Activated CD4-positive, alpha-beta memory T cell treated with anti-CD3 and anti-CD28 coated beads, Interleukin-2, amount 10 ng/mL, durations not matched to agents 7 days and 5 days (primary cell): Measurements from ENCODE around the gene KCNH1. TPM values are rescaled to one million over a fixed set of nuclear protein-coding genes. Genes with fewer than 3 reads are reported as not detected.
"Not testable (repeated sequence)": the region's sequence is repeated elsewhere in the genome, so short reads cannot be mapped to it uniquely, and the experiment has no call there.

ENCODE experiments used
- CTCF ChIA-PET: fragments of 350-600 bp; sonication (Branson Sonifier 250); formaldehyde crosslinking; loops from one replicate; lab custom pipeline; 2021; ENCODE audit warnings: antibody characterized with exemption, inconsistent platforms; lab: Charles Lee
- POLR2A ChIA-PET: fragments of 350-600 bp; sonication (Branson Sonifier 250); formaldehyde crosslinking; loops from one replicate; lab custom pipeline; 2021; ENCODE audit warnings: antibody characterized with exemption; lab: Charles Lee
- DNase-seq: peaks from one replicate; pipeline ENCODE4 v3.0.0-alpha.2; 2020
- H3K27ac Mint-ChIP-seq: one replicate; pipeline ENCODE4 v1.8.0; 2021; ENCODE audit warnings: mild to moderate bottlenecking, mixed read lengths
- H3K27me3 Mint-ChIP-seq: one replicate; pipeline ENCODE4 v1.8.0; 2021; ENCODE audit warnings: mixed read lengths
- H3K36me3 Mint-ChIP-seq: one replicate; pipeline ENCODE4 v1.8.0; 2021; ENCODE audit warnings: low read depth, mixed read lengths
- H3K4me1 Mint-ChIP-seq: one replicate; pipeline ENCODE4 v1.8.0; 2021; ENCODE audit warnings: mixed read lengths
- H3K4me3 Mint-ChIP-seq: one replicate; pipeline ENCODE4 v1.8.0; 2021; ENCODE audit warnings: mild to moderate bottlenecking, mixed read lengths
- H3K9me3 Mint-ChIP-seq: one replicate; pipeline ENCODE4 v1.8.0; 2021; ENCODE audit warnings: mixed read lengths
- total RNA-seq, 2 experiments: library from RNA; stranded (reverse); gene quantifications; one replicate each; pipeline ENCODE4 v1.2.3, GENCODE V29; 2021

KCNH1 gene
- total RNA-seq, 2 experiments from 2014 or later, result not detected

DNA sequence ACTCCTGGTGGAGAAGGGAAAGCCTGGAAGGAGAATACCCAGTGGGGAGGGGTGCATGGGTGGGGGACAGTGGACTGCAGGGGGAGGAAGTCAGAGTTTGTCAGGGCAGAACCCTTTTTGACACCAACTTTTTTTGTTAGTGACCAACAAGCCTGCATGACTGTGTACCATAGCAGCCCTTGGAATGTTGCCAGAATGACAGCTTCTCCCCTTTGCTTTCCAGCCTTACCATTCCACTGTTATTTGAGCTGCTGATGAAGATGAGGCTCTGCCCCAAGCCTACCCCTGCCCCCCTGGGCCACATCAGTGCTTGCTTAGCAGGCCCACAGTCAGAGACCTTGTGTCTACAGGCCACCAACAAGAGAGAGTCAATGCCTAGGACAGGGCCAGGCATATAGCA, 464.0 kb downstream of the KCNH1 start:
- no peaks in the 10 kb centered on the region for H3K9me3 Mint-ChIP-seq
- POLR2A ChIA-PET, result no interaction called here
- H3K36me3 Mint-ChIP-seq, result no peaks in the 10 kb centered on the region
- CTCF ChIA-PET, result no interaction called here
- H3K27ac Mint-ChIP-seq, result no peak overlapping the region
- H3K27me3 Mint-ChIP-seq, result no peaks in the 10 kb centered on the region
- H3K4me1 Mint-ChIP-seq, result no peaks in the 10 kb centered on the region
- H3K4me3 Mint-ChIP-seq, result no peak overlapping the region
- no peak for DNase-seq

DNA sequence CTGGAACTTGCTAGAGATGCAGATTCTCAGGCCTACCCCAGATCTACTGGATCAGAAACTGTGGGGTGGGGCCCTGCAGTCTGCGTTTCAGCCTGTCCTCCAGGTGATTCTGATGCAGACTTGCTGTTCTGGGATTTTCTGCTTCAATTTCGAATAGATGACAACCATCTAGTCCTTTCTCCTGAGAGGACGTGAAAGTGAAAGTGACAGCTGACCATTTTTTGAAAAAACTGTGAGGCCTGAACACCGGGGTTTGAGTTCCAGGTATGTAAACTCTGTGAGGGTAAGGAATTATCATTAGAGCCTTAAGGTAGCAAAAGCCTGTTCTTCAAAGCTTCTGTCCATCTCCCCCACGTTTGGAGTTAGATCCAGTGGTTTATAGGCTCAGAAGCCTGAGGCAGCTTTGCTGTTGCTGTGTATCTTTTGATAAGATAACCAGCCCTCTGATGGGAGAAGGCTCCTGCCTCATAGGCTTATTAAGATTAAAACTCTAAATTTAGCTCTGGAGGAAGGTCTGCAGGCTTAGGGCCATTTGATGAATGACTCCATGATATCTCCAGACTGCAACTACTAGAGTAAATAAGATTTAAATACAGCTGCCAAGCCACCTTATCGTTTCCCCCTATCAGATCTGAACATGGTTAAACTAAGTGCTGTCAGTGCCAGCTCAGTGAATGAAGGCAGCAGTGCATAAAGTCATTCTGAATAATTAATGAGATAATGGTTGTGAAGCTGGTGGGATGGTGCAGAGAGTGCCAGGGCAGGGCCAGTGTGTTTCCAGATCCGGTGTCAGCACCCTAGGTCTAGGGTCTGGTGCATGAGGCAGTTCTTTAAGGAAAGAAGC, 470.0 kb downstream of the KCNH1 start:
- ChIA-PET POLR2A (no interaction called here), CTCF (no interaction called here)

DNA sequence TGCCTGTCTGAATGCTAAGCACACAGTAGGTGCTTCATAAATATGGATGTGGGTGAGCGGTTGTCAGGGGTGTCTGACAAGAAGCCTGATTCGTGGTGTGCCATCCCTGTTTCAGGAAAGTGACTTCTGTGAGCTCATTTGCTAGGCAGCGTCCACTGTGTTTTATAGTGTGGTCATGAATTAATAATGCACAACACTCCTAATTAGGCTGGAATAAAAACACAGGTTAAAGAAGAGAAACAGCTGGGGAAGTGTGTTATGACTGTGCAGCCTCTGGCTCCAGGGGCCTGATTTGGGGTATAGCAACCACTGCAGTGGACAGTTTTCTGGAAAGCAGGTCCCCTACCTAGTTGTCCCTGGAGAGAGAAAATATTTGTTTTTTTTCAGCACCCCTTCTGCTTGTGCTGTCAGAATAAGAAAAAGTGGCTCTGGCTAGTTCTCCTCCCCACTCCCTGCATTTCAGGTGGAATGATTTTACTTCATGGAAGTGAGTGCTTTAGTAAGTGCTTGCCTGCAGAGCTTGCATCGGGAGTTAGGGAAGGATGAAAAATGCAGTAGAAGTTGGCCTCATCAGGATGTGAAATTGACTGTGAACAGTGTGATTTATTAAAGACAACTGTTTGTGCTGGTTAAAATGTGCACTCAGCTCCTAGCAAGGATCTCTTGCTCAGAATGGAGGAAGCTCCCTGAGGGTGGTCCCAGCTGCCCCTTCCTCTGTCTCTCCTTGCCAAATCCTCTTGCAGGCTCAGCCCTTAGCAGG, 471.5 kb downstream of the KCNH1 start:
- no peak for DNase-seq
- POLR2A ChIA-PET, result no interaction called here
- no peak overlapping the region for H3K27ac Mint-ChIP-seq
- H3K4me3 Mint-ChIP-seq, result no peak overlapping the region
- CTCF ChIA-PET, result no interaction called here
- H3K27me3 Mint-ChIP-seq, result no peaks in the 10 kb centered on the region
- no peaks in the 10 kb centered on the region for H3K36me3 Mint-ChIP-seq
- no peaks in the 10 kb centered on the region for H3K9me3 Mint-ChIP-seq
- no peaks in the 10 kb centered on the region for H3K4me1 Mint-ChIP-seq

More for the DNA sequence above, 470.0 kb downstream of the KCNH1 start:
- Mint-ChIP-seq H3K9me3 (no peaks in the 10 kb centered on the region), H3K36me3 (no peaks in the 10 kb centered on the region), H3K4me1 (no peaks in the 10 kb centered on the region), H3K27ac (no peak overlapping the region), H3K4me3 (no peak overlapping the region), H3K27me3 (no peaks in the 10 kb centered on the region)
- no peak for DNase-seq

DNA sequence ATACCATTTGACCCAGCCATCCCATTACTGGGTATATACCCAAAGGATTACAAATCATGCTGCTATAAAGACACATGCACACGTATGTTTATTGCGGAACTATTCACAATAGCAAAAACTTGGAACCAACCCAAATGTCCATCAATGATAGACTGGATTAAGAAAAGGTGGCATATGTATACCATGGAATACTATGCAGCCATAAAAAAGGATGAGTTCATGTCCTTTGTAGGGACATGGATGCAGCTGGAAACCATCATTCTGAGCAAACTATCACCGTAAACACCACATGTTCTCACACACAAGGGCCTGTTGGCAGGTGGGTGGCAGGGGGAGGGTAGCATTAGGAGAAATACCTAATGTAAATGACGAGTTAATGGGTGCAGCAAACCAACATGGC, 472.4 kb downstream of the KCNH1 start:
- H3K27ac Mint-ChIP-seq, H3K27me3 Mint-ChIP-seq, H3K36me3 Mint-ChIP-seq, H3K9me3 Mint-ChIP-seq, H3K4me3 Mint-ChIP-seq, DNase-seq, POLR2A ChIA-PET, CTCF ChIA-PET, H3K4me1 Mint-ChIP-seq: not testable (repeated sequence)

DNA sequence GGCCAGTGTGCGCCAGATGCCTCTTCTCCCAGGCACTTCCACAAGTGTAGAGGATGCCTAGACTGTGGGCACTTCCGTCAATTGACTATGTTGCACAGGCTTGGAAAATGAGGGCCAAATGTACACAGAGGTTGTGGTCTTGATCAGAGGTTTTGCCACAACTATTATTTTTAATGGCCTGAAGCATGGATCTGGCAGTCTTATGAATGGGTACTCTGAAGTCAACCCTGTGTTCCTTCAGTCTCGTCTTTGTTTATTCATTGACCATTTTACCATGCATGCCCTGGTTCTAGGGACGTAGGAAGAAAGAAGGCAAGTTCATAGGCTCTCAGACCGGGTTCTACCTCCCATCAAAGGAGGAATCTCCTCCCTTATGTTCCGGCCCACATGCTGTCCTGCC, 476.1 kb downstream of the KCNH1 start:
- no peaks in the 10 kb centered on the region for H3K4me1 Mint-ChIP-seq

DNA sequence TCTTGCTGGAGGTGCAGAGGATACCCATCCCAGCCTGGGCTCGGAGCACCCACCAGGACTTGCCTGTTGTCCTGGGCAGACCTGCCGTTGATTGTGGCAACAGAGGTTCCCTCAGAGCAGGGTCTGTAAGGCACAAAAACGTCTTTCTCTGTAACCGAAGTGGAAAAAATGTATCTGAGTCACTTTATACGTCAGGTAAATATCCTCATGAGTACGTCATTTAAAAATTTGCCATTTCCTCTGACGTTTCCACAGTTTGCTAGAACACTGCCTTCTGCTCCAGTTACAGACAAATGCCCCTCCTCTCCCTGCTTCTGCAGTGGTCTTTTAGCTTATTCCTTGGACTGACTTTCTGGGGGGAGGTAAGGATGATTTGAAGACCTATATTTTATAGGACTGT, 478.4 kb downstream of the KCNH1 start:
- DNase-seq, result no peak
- Mint-ChIP-seq H3K9me3 (peaks cover 4% of the 10 kb centered on the region), H3K4me1 (no peaks in the 10 kb centered on the region), H3K27me3 (no peaks in the 10 kb centered on the region), H3K36me3 (no peaks in the 10 kb centered on the region), H3K27ac (no peak overlapping the region), H3K4me3 (no peak overlapping the region)
- CTCF ChIA-PET, result no interaction called here
- POLR2A ChIA-PET, result no interaction called here

More for the DNA sequence above, 476.1 kb downstream of the KCNH1 start:
- POLR2A ChIA-PET, result no interaction called here
- Mint-ChIP-seq H3K9me3 (peaks cover 4% of the 10 kb centered on the region), H3K4me3 (no peak overlapping the region), H3K27ac (no peak overlapping the region), H3K36me3 (no peaks in the 10 kb centered on the region), H3K27me3 (no peaks in the 10 kb centered on the region)
- DNase-seq, result no peak
- CTCF ChIA-PET, result no interaction called here

DNA sequence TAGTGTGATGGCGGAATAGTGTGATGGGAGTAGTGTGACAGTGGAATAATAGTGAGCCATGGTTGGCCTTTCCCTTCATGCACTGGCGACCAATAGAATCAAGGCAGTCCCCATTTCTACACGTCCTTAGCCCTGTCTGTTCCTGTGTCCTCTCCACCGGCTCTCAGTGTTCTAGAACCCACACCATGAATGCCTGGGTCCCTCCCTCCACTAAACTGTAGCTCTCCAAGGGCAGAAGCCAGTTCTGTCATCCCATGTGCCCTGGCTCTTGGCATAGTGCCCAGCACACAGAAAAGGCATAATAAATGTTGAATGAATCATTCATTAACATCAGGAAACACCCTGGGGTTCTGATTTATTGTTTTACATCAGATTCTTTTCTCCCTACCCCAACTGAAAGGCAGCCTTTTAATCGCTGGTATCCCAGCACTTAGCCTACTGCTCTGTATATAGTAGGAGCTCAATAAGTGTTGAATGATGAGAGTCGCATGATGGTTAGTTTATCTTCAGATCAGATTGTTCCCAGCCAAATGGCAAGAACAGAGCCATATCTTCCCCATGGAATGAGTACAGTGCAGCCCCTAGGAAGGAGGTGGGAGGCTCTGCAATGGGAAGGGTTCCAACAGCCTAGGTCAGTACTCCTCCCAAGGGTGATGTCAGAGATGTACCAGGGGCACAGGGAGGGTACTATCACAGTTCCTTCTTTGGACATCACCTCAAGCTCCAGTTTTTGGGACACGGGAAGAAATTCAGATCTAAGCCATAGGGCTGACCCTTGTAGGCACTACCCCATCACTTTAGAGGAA, 479.6 kb downstream of the KCNH1 start:
- Mint-ChIP-seq H3K4me3 (no peak overlapping the region), H3K4me1 (no peaks in the 10 kb centered on the region), H3K9me3 (peaks cover 4% of the 10 kb centered on the region), H3K27ac (no peak overlapping the region), H3K36me3 (no peaks in the 10 kb centered on the region), H3K27me3 (no peaks in the 10 kb centered on the region)
- CTCF ChIA-PET, result no interaction called here
- POLR2A ChIA-PET, result no interaction called here
- DNase-seq, result peak; percentile 20

DNA sequence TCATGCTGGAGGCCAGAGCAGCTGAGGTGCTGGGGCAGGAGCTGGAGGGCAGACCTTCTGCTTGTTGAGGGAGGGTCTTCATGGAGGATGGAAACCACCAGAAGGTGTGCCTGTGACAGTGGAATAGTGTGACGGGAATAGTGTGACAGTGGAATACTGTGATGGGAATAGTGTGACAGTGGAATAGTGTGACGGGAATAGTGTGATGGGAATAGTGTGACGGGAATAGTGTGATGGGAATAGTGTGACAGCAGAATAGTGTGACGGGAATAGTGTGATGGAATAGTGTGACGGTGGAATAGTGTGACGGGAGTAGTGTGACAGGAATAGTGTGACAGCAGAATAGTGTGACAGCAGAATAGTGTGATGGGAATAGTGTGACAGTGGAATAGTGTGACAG, 480.2 kb downstream of the KCNH1 start:
- H3K27me3 Mint-ChIP-seq, result no peaks in the 10 kb centered on the region
- ChIA-PET POLR2A (no interaction called here), CTCF (no interaction called here)
- no peak overlapping the region for H3K4me3 Mint-ChIP-seq
- H3K36me3 Mint-ChIP-seq, result no peaks in the 10 kb centered on the region
- H3K4me1 Mint-ChIP-seq, result no peaks in the 10 kb centered on the region
- H3K27ac Mint-ChIP-seq, result no peak overlapping the region
- no peak for DNase-seq
- peaks cover 4% of the 10 kb centered on the region for H3K9me3 Mint-ChIP-seq

DNA sequence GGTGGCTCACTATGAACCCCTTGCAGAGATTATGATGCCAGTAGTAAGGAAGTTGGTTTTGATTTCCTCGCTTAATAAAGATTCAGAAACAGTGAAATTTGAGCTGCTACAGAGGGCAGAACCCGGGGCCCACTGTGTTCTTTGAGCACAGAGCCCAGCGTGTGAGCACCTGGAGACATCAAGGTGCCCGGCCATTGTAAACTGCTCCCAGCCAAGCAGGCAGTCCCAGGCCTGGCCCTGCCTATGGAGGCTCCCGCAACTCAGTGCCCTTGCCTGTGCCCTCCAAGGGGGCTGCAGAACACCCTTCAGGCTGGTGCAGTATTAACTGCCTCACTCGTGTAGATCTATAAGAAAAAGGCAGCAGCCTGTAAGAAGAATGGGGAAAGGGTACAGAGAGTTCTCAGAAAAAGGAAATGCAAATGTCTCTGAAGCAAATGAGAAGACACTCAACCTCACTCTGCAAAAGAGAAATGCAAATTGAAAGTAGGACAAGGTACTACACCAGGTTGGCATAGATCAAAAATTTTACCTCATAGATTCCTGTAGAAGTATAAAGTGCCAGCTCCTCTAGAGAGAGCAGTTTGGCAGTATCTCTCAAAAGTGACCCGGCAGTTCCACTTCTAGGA, 481.5 kb downstream of the KCNH1 start:
- CTCF ChIA-PET, result no interaction called here
- no peaks in the 10 kb centered on the region for H3K36me3 Mint-ChIP-seq
- no peak overlapping the region for H3K27ac Mint-ChIP-seq
- peaks cover 4% of the 10 kb centered on the region for H3K9me3 Mint-ChIP-seq
- H3K4me3 Mint-ChIP-seq, result no peak overlapping the region
- peaks cover 7% of the 10 kb centered on the region for H3K4me1 Mint-ChIP-seq
- POLR2A ChIA-PET, result no interaction called here
- H3K27me3 Mint-ChIP-seq, result no peaks in the 10 kb centered on the region
- no peak for DNase-seq

DNA sequence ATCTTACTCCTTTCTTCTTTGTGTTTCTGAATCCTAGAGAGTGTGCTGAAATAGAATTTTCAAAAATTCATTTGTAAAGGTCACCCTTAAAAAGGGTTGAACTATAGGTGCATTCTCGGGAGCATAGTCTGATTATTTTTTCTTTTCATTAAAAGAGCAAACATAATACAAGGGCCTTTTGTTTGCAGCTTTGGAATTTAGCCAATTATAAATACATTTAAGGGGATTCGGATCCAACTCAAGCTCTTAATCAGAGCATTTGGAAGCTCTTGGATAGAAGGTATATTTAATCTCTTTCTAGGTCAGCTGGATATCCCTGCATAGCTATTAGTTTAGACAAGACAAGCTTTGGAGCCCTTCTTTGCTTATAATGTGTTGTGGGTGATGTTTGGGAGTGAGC, 483.5 kb downstream of the KCNH1 start:
- peaks cover 10% of the 10 kb centered on the region for H3K4me1 Mint-ChIP-seq
- peaks cover 4% of the 10 kb centered on the region for H3K9me3 Mint-ChIP-seq
- no peaks in the 10 kb centered on the region for H3K27me3 Mint-ChIP-seq
- POLR2A ChIA-PET, result no interaction called here
- no peak for DNase-seq
- CTCF ChIA-PET, result no interaction called here
- no peak overlapping the region for H3K27ac Mint-ChIP-seq
- no peak overlapping the region for H3K4me3 Mint-ChIP-seq
- H3K36me3 Mint-ChIP-seq, result no peaks in the 10 kb centered on the region

DNA sequence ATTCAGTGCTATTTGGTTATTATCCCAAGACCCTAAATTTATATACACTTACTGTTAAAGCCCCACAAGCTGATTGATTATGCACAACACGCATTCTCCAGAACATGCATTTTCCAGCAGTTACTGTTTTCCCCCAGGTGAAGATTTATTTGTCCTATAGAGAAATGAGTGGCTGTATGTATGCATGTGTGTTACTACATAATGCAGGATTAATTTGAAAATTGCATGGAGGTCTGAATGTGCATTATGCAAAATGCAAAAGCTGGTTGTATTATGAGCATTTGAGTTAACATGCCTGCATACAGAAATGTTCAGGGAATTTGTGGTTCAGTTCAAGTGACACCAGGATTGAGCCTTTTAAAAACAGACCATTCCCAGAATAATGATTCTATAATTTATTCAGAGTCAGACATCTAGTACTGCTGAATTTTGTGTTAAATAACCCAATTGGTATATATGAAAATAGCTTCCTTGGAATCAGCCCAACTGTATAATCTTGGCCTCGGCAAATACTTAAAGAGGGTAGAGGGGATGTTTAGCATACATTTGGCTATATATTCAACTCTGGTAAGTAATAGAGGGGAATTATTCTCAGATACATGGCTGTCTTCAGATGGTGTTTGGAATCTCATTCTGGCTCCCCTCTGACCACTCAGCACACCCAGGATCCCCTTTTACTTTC, 485.2 kb downstream of the KCNH1 start:
- no peak overlapping the region for H3K4me3 Mint-ChIP-seq
- peaks cover 1% of the 10 kb centered on the region for H3K9me3 Mint-ChIP-seq
- ChIA-PET CTCF (no interaction called here), POLR2A (no interaction called here)
- DNase-seq, result no peak
- H3K4me1 Mint-ChIP-seq, result peaks cover 10% of the 10 kb centered on the region
- H3K36me3 Mint-ChIP-seq, result no peaks in the 10 kb centered on the region
- no peak overlapping the region for H3K27ac Mint-ChIP-seq
- no peaks in the 10 kb centered on the region for H3K27me3 Mint-ChIP-seq

DNA sequence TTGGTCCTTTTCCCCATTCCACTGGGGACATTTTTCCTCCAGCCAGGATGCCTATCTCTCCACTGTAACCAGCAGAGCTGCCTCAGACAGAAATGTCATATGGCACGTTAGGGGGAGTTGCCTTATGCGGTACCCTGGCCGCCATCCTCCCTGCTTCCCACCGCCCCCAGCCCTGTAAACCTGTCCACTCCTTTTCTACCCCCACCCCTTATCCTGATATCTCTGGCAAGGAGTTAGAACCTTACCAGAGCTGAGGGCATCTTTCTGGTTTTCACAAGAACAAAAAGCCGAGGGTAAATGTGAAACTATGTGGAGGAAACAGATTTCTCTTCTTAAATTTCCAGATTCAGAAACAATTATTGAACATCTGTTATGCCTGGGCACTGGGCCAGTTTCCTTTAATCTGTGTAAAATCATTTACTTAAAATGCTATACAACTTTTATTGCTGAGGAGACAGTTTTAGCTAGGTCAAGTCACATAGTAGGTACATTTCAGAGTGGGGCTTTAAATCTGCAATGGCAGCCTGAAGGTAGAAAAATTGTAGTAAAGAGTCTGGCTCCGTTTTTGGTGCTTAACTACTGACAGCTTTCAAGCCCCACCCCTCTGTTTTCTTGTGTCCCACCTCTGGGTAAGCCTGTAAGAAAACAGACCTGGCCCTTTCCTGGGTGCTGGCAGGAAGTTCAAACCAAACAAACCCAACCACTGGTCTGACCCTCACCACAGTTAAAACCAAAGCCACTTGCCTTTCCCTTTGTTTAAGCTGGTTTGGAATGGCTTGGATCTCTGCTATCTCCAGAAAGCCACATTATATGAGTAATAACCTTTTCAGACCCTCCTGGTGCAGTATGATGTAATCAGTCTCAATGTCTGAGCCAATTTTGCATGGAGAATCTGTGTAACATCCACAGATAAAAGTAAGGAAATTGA, 486.3 kb downstream of the KCNH1 start:
- ChIA-PET POLR2A (no interaction called here), CTCF (no interaction called here)
- no peaks in the 10 kb centered on the region for H3K27me3 Mint-ChIP-seq
- H3K27ac Mint-ChIP-seq, result no peak overlapping the region
- DNase-seq, result no peak
- H3K36me3 Mint-ChIP-seq, result no peaks in the 10 kb centered on the region
- peaks cover 10% of the 10 kb centered on the region for H3K4me1 Mint-ChIP-seq
- H3K9me3 Mint-ChIP-seq, result no peaks in the 10 kb centered on the region
- no peak overlapping the region for H3K4me3 Mint-ChIP-seq
